ENCODE measurements around the gene SF3B4. TPM values are rescaled to one million over a fixed set of nuclear protein-coding genes. Genes with fewer than 3 reads are reported as not detected.
"Not testable (repeated sequence)": the region's sequence is repeated elsewhere in the genome, so short reads cannot be mapped to it uniquely, and the experiment has no call there.

SF3B4 gene
- total RNA-seq, 6 experiments from 2014 or later: 85.4 to 105 (median 101) TPM

GRCh38 chr1:149966405-149966804, 38.8 kb upstream of the SF3B4 start:
- H3K4me1 Mint-ChIP-seq (ENCODE audit: low read depth): peaks cover 11% of the 10 kb centered on the region
- H3K27ac Mint-ChIP-seq: peak overlapping the region; percentile 45; the same call in 1 of the 2 replicates
- H3K27me3 Mint-ChIP-seq (ENCODE audit: insufficient read depth): peaks cover 2% of the 10 kb centered on the region; the same call in 1 of the 2 replicates
- H3K36me3 Mint-ChIP-seq (ENCODE audit: low read depth): peaks cover 6% of the 10 kb centered on the region; the same call in 1 of the 2 replicates
- no peak for DNase-seq
- no peaks in the 10 kb centered on the region for H3K9me3 Mint-ChIP-seq
- no peak for TF ChIP-seq CTCF (IDR thresholded peaks at IDR 0.05)
- H3K4me3 Mint-ChIP-seq: no peak overlapping the region

- no peak overlapping the region for H3K4me3 Mint-ChIP-seq
- H3K27ac Mint-ChIP-seq: no peak overlapping the region; the same call in 1 of the 2 replicates
- H3K27me3 Mint-ChIP-seq (ENCODE audit: insufficient read depth): peaks cover 3% of the 10 kb centered on the region; the same call in 1 of the 2 replicates
- H3K9me3 Mint-ChIP-seq: no peaks in the 10 kb centered on the region
- peaks cover 6% of the 10 kb centered on the region; the same call in 1 of the 2 replicates for H3K36me3 Mint-ChIP-seq (ENCODE audit: low read depth)
- H3K4me1 Mint-ChIP-seq (ENCODE audit: low read depth): peaks cover 11% of the 10 kb centered on the region
- no peak for TF ChIP-seq CTCF (IDR thresholded peaks at IDR 0.05)
- no peak for DNase-seq
Measured at GRCh38 chr1:149965440-149965839, 37.8 kb upstream of the SF3B4 start.

GRCh38 chr1:149963358-149963757, 35.8 kb upstream of the SF3B4 start:
- 0 out of 2 replicates have a peak overlapping the region, but pooled peaks have one; percentile 38 for H3K27ac Mint-ChIP-seq

GRCh38 chr1:149962736-149963135, 35.1 kb upstream of the SF3B4 start:
- no peak for TF ChIP-seq CTCF (IDR thresholded peaks at IDR 0.05)
- DNase-seq: no peak
- Mint-ChIP-seq H3K4me3 (no peak overlapping the region), H3K36me3 (ENCODE audit: low read depth) (peaks cover 20% of the 10 kb centered on the region), H3K27ac (peak overlapping the region; percentile 38), H3K9me3 (no peaks in the 10 kb centered on the region), H3K27me3 (ENCODE audit: insufficient read depth) (peaks cover 3% of the 10 kb centered on the region; the same call in 1 of the 2 replicates), H3K4me1 (ENCODE audit: low read depth) (peaks cover 11% of the 10 kb centered on the region)

More at GRCh38 chr1:149963358-149963757, 35.8 kb upstream of the SF3B4 start:
- peaks cover 11% of the 10 kb centered on the region for H3K4me1 Mint-ChIP-seq (ENCODE audit: low read depth)
- H3K9me3 Mint-ChIP-seq: no peaks in the 10 kb centered on the region
- no peak overlapping the region for H3K4me3 Mint-ChIP-seq
- no peak for DNase-seq
- peaks cover 3% of the 10 kb centered on the region; the same call in 1 of the 2 replicates for H3K27me3 Mint-ChIP-seq (ENCODE audit: insufficient read depth)
- no peak for TF ChIP-seq CTCF (IDR thresholded peaks at IDR 0.05)
- H3K36me3 Mint-ChIP-seq (ENCODE audit: low read depth): peaks cover 16% of the 10 kb centered on the region

- peak; percentile 91 for TF ChIP-seq CTCF (IDR thresholded peaks at IDR 0.05)
- peak overlapping the region; percentile 38; the same call in 1 of the 2 replicates for H3K27ac Mint-ChIP-seq
- H3K9me3 Mint-ChIP-seq: no peaks in the 10 kb centered on the region
- H3K4me3 Mint-ChIP-seq: no peak overlapping the region
- peak; percentile 75 for DNase-seq
- peaks cover 22% of the 10 kb centered on the region for H3K36me3 Mint-ChIP-seq (ENCODE audit: low read depth)
- peaks cover 10% of the 10 kb centered on the region for H3K4me1 Mint-ChIP-seq (ENCODE audit: low read depth)
- peaks cover 3% of the 10 kb centered on the region; the same call in 1 of the 2 replicates for H3K27me3 Mint-ChIP-seq (ENCODE audit: insufficient read depth)
Measured at GRCh38 chr1:149962039-149962647, 34.5 kb upstream of the SF3B4 start.

- DNase-seq; H3K27me3 Mint-ChIP-seq (ENCODE audit: insufficient read depth); H3K9me3 Mint-ChIP-seq; H3K27ac Mint-ChIP-seq; H3K4me1 Mint-ChIP-seq (ENCODE audit: low read depth); H3K4me3 Mint-ChIP-seq: not testable (repeated sequence)
- peaks cover 59% of the 10 kb centered on the region for H3K36me3 Mint-ChIP-seq (ENCODE audit: low read depth)
Measured at GRCh38 chr1:149957548-149957947, 29.9 kb upstream of the SF3B4 start.

Data from HFFc6 (cell line).